GM19452 (cell line): ENCODE data around the gene SLC26A3.

Experiments
- ATAC-seq: cut with Tn5 transposase; IDR thresholded peaks from one replicate; pipeline ENCODE4 v1.9.1; 2021; ENCODE audit not compliant: unreplicated experiment

Gene SLC26A3

DNA sequence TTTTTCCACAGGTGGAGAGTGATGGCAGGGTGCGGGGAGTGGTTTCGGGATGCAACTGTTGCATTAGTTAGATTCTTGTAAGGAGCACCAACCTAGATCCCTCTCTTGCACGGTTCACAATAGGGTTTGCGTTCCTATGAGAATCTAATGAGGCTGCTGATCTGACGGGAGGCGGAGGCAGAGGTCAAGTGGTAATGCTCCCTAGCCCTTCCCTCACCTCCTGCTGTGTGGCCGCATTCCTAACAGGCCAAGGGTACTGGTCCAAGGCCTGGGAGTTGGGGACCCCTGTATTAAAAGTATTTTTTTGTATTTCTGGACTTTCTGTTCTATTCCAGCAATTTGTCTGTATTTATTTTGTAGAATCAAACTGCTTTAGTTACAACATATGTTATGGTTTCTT, 51.9 kb downstream of the SLC26A3 start:
- no peak for ATAC-seq

DNA sequence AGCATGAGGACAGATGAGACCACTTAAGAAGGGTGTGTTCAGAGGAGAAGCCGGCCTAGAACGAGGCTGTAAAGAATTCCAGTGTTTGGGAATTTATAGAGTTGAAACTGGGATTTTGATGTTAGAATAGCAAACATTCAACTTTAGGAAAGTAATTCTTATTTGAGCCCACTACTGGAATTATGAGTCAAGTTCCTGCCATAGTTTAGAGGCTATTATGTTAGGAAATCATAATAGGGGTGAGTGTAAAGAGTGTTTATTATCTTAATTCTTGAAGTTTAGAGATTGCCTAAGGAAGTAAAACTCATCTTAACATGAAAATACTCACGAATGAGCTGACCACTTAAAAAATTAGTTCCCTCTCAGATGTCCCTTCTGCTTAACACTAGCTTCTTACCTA, 57.0 kb downstream of the SLC26A3 start:
- ATAC-seq = no peak

DNA sequence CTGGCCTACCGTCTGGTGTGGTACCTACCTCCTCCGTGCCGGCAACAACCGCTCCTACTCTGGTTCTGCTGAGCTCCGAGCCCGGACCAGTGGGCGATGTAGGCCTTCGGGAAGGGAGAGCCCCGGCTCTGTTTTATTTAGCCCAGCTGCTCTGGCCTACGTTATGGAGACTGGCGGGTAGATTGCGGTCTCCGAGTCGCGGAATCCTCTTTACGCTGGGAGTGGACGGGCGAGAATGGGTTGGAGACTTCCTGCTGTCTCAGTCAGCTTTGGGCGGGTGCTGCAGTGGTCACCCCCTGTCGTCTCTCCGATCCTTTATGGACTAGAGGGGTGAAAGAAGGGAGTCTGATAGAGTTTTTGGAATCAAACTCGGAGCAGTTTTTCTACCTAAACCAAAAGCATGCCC, 58.7 kb downstream of the SLC26A3 start:
- ATAC-seq = peak; percentile 33

DNA sequence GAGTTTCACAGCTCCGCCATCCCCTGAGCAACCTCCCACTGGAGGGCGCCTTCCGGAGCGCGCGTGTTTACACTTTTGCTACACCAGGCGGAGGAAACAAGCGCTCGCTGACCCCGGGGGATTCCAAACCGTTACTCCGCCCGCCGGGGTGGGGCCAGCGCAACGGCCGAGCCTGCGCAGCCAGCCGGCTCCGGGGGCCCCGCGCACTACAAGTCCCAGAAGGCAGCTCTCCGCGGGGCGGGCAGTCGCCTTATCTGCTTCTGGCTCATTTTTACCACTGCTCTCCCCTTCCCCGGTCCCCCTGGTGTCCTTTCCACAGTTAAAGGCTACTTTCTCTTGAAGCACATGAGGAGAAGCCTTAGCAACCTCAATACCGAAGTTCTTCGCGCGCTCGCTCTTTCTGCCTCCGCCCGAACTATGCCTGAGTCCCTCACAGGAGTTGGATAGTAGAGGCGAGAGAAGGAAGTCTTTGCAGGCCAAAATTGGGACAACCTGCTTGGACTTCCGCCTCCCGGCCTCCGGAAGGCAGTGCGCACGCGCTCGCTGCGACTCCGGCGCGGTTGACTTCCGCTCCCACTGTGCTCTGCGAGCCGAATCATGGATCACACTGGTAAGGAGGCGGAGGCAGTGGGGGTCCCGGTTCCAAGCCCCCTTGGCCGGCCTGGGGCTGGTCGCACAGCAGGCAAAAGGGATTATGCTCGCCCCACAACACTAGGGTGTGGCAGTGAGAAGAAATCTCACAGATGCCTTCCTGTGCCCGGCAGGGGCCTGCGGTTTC, 59.3 kb downstream of the SLC26A3 start, which contains the start of gene CBLL1:
TSS of gene CBLL1 (plus strand) at position 576 of the 778 bp plus-strand sequence. CDS start at position 598, 22 bp downstream.
- ATAC-seq = peak; percentile 87

DNA sequence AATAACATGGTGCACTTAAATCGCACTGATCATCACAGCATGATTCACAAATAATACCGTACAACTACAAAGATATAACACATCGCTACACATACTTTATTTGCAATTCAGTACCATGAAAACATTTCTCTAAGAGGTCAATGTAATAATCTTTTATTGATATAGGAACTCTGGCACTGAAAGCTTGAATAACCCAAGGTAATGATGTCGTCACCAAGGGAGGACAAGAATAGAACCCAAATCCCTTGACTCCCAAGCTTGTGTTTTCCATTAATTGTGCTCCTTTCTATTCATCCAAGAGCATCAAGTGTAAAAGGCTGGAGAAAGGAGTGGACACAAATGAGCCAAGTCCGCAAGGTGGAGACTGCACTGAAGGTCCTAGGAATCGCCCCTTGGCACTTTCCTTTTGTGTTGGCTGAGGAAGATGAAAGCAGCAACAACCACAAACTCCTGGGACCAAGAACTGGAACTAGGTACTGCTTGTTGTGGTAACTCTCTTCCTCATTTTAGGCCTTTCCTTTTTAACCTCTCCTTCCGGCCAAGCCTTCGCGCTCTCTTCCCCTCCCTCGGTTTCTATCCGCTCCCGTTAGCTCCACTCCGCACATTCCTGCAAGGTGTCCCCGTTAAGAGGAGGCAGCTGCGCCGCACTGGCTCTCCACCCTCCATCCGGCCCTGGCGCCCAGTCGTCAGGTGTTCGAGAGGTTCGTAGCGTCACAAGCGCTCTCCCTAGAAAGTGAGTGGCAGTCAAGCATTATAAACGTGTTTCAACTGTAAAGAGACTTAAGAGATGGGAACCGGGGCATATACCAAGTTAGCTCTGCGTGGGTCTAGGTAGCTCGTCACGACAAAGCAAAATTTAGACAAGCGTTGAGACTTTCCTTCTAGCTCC, 60.1 kb downstream of the SLC26A3 start:
- peak; percentile 39 for ATAC-seq

DNA sequence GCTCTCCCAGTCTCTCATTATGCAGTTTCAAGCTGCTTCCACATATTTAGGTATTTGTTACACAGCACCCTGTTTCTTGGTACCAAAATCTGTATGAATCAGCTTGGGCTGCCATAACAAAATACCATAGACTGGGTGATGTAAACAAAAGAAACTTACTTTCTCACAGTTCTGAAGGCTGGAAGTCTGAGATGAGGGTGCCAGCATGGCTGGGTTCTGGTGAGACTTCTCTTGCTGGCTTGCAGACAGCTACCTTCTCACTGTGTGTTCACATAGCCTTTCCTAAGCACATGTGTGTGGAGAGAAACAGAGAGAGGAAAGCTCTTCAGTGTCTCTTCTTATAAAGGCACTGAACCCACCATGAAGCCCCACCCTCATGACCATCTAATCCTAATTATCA, 74.7 kb downstream of the SLC26A3 start:
- ATAC-seq = no peak

DNA sequence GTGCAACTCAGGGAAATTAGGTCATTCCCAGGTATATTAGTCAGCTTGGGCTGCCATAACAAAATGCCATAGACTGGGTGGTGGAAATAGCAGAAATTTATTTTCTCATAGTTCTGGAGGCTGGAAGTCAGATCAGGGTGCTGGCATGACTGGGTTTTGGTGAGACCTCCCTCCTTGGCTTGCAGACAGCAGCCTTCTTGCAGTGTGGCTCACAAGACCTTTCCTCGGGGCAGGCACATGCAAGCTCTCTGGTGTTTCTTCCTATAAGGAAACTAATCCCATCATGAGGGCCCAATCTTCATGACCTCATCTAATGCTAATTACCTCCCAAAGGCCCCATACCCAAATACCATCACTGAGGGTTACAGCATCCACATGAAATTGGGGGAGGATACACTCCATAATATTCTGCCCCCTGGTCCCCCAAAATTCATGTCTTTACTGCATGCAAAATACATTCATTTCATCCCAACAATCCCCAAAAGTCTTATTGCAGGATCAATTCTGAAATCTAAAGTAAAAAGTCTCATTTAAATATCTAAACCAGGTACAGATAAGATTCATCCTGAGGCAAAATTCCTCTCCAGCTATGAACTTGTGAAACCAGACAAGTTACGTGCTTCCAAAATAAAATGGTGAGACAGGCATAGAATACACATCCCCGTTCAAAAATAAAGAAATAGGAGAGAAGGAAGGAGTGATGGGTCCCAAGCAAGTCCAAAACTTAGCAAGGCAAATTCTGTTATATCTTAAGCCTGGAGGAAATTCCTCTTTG, 76.5 kb downstream of the SLC26A3 start:
- ATAC-seq = no peak

DNA sequence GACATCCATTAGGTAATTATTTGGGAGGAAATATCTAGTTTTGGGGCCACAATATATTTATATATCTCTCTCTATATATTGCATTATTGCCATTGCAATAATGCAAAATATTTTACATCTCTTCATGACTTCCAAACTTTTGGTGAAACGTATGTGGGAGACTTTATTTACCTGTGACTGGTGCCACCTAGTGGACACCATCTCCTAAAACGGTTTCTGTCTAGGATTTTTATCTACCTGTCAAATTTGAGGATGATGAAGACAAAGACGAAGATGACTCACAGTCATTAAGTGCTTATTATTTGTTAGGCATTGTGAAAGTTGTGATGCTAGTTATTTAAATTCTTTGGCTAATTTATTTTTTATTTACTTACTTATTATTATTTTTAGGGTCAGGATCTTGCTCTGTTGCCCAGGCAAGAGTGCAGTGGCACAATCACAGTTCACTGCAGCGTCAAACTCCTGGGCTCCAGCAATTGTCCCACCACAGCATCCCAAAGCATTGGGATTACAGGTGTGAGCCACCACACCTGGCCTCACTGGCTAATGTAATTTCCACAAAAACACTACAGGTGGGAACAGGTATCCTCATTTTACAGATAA, 77.8 kb downstream of the SLC26A3 start:
- ATAC-seq = no peak

DNA sequence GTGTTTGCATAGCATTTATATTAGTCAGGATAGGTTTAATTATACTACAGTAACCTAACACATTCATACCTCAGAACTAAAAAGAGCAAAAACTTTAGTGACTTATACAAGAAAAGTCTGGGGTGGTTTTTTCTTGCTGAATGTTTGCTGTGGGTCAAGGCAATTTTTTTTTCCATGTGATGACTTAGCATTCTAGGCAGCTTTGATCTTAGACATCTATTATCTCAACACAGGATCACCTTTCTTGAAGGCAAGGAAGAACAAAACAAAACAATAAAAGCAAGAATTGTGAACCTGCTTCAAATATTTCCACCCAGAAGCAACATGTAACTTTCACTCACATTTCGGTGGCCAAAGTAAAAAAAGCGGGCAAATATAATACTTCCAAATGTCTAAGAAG, 79.8 kb downstream of the SLC26A3 start:
- no peak for ATAC-seq

DNA sequence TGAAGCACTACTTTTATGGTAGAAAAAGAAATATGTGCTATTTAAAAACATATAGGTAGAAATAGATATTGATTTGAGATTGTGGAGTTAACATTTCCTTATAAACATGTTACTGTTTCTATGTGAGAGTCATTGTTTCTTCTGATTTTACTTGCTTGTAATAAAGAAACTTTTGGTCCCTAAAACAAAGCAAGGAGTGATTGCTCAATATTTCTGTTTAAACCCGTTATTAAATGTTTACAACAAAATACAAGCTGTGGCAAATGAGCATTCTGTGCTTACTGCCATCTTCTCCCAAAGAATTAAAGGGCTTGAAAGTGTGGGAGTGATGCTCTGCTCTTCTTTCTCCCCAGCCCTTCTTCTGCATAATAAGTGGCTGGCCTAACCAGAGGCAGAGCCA, 81.7 kb downstream of the SLC26A3 start:
- no peak for ATAC-seq

DNA sequence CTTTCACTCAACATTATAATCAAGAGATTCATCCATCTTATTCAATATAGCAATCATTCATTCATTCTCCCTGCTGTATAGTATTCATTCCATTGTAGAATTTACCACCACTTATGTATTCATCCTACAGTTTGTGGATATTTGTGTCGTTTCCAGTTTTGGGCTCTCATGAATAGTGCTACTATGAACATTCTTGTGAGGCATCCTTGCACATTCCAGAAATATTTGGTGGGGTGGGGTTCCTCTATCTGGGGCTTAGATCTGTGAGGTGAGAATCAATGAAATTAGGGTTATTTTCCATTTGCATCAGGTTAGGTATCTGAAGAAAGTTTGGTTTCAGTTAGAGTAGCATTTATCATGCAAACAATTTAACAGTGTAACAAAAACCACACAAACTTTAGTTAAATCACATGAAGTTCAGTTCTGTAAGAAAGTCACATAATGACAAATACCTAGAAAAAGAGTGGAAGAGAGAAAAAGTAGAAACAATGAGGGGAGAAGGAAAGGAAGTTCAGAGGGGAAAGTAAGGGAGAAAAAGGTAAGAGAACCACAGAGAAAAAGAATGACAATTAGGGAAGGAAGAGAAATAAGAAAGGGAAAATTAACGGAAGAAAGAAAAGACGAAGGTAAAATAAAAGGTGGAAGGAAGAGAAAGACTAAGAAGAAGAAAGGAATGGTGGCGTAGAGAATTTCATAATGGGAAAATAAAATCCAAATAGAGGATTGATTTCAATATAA, 84.4 kb downstream of the SLC26A3 start:
- ATAC-seq = no peak

DNA sequence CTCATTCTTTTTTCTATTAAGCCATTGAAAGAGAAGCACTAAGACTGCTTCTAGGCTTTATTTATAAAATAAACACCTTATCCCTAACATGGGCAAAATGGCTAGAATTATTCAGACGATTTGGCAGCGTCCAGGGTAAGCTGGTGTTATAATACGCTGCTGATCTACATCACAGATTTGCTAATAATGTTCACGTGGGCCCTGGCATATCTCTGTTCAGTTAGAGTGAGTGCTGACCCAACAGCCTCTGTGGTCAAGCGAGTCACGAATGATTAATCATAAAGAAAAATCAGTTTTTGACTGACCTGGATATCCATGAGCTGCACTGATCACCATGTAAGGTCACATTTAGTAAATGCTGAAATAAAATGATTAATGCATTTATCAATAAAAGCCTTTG, 87.5 kb downstream of the SLC26A3 start:
- ATAC-seq = no peak
